HG03139 (cell line): ENCODE results near the gene OR10H3.
"Not testable (repeated sequence)": the region's sequence is repeated elsewhere in the genome, so short reads cannot be mapped to it uniquely, and the experiment has no call there.

Experiments
- ATAC-seq: cut with Tn5 transposase; IDR thresholded peaks from one replicate; pipeline ENCODE4 v1.9.1; 2021; ENCODE audit not compliant: unreplicated experiment

Gene OR10H3

GRCh38 chr19:15776991-15777970 is 39.5 kb downstream of the OR10H3 start:
- ATAC-seq: no peak

GRCh38 chr19:15779756-15780476 is 42.1 kb downstream of the OR10H3 start:
- no peak for ATAC-seq

- ATAC-seq: no peak
Measured at GRCh38 chr19:15780610-15781418, 43.0 kb downstream of the OR10H3 start.

- no peak for ATAC-seq
Measured at GRCh38 chr19:15781661-15782060, 43.9 kb downstream of the OR10H3 start.

- ATAC-seq: no peak
Measured at GRCh38 chr19:15782211-15782610, 44.4 kb downstream of the OR10H3 start.

- not testable (repeated sequence) for ATAC-seq
Measured at GRCh38 chr19:15782896-15783295, 45.1 kb downstream of the OR10H3 start.

GRCh38 chr19:15787611-15788155 is 49.9 kb downstream of the OR10H3 start, which contains the start of gene OR10H5:
Gene OR10H5 (plus strand): TSS chr19:15787661. CDS start chr19:15794049, 6,388 bp downstream.
- no peak for ATAC-seq

GRCh38 chr19:15788594-15789270 is 50.9 kb downstream of the OR10H3 start:
- no peak for ATAC-seq

- ATAC-seq: no peak
Measured at GRCh38 chr19:15790096-15790495, 52.3 kb downstream of the OR10H3 start.
